Activated CD8-positive, alpha-beta memory T cell treated with anti-CD3 and anti-CD28 coated beads, Interleukin-2, amount 50 U/mL, for 1 hour (primary cell): ENCODE data around the gene CYP26B1.

ENCODE experiments used
- DNase-seq: peaks from one replicate; pipeline ENCODE4 v3.0.0-alpha.2; 2020; ENCODE audit errors: extremely low read depth

CYP26B1 gene

GRCh38 chr2:72130659-72131360, 16.9 kb downstream of the CYP26B1 start:
- DNase-seq = no peak

DNA sequence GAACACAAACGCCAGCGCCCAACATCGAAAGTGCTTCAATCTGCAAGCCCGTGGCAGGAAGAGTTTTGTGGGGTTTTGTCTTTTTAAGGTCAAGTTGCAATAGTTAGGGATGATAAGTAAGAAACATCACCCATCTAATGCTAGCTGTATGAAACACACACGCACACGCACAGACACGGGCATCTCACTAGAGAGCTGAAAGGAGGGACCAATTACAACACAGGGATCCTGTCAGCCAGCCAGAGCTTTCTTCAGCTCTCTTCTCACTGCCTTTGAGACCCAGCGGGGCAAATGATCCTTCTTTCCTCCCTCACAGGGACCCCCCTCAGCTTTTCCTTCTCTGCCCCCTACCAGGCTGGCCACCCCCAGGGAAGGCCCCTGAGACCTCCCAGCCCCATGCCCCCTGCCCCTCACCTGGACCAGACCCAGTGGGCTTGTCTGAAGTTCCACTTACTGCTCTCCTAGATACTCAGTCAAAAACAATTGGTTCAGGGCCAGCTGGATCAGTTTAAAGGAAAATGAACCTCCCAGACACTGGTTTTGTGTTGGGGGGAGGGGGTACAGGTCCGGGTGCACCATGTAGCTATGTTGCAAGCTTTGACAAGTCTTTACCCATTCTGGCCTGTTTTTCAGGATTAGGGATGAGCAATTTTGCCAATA, 17.9 kb downstream of the CYP26B1 start:
- no peak for DNase-seq

DNA sequence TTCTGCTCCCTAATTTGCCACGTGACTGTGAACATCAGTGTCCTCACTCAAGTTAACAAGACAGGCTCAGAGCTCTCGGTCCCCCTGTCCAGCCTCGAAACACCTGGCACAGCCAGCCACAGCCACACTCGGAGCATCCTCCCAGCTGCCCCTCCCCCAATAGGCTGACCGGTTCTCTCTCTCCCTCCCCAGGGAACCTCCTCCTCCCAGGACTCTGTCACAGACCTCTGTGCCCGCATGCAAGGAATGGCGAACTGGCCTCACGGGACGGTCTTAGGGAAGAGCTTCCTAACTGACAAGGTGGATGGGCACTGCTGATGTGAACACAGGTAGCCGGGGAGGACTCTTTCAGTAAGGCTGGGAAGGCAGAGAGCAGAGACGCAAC, 18.8 kb downstream of the CYP26B1 start:
- no peak for DNase-seq

- no peak for DNase-seq
Measured at GRCh38 chr2:72128059-72128842, 19.4 kb downstream of the CYP26B1 start.

- no peak for DNase-seq
Measured at GRCh38 chr2:72127401-72128058, 20.1 kb downstream of the CYP26B1 start.

DNA sequence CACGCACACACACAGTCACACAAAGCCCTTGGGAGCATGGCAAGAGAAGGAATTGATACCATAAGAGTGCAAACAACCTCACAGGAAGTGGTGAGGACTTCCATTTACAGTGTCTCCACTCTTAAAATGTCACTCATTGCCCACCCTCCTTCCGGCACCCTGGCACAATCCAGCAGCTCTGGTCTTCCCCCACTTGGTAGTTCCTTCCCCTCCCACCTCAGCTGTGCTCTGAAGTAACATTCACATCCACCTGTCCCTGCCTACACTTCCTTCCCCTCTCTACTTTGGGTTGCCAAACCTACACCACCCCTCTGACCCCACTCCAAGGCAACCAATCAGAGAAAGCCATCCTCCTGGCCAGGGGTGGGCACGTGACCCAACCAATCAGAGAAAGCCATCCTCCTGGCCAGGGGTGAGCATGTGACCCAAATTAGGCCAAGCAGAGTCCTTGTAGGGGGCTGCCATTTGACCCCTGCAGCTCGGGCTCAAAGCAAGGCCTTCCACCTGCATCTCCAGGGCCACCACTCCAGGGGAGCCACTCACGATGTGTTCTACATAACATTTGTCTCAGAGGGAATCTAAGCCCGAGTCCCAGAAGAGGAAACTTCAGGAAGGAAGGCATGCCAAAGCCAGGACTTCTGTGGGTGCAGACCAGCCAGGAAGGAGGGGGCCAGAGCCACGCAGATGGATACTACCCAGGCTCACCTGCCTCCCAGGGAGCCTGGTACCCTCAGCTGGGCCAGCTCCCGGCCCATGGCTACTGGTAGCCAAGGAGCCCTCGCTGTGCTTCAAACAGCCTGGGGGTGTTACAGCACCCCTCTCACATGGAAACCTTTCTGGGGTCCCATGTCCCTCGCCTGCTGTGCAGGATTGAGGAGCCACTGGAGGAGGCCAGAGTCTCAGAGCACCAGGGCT, 21.2 kb downstream of the CYP26B1 start:
- no peak for DNase-seq

DNA sequence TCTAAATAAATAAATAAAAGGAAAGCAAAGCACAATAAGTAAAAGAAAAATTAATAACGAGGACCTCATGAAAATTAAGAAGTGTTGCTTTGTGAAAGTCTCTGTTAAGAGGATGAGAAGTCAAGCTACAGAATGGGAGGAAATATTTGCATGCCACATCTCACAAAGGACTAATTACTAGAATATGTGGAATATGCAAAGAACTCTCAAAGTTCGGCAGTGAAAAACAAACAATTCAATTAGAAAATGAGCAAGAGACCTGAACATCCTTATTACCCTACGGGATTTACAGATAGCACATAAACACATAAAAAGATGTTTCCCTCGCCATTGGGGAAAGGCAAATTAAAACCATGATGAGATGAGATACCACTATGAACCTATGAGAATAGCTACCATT, 23.3 kb downstream of the CYP26B1 start:
- DNase-seq = no peak

- DNase-seq = no peak
Measured at GRCh38 chr2:72121153-72121552, 26.5 kb downstream of the CYP26B1 start.

DNA sequence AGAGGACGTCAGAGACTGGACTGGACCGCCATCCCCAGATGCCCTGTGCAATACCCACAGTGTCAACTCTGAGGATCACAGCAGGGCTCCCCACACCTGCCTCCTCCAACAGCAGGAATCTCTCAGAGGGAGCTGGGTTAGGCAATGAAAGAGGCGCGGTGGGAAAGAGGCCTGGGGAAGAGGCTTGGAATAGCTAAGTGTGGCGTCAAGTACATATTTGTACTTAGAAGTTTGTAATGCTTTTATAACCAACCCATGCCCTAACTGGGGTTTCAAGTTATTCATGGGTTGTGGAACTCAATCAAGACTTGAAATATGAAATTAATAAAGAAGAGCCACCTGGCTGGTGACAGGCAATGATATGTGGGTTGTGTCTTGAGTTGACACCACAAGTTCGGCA, 28.7 kb downstream of the CYP26B1 start:
- DNase-seq = no peak

DNA sequence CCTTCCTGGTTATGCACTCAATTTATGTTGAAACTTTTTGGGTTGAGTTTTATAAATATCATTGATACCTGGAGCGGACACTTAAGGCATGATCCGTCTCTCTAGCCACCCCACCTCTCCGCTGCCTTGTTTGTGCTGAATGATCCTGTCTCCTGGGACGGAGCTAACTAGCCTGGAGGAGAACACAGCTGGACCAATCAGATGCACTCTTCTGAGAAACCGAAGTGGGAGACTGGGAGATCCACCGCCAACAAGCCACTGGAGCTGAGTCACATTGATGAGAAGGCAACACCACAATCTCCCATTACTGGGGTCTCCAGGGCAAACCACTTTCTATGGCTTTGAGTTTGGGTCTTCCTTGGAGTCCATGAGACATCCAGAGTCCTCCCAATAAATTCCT, 29.3 kb downstream of the CYP26B1 start:
- no peak for DNase-seq

DNA sequence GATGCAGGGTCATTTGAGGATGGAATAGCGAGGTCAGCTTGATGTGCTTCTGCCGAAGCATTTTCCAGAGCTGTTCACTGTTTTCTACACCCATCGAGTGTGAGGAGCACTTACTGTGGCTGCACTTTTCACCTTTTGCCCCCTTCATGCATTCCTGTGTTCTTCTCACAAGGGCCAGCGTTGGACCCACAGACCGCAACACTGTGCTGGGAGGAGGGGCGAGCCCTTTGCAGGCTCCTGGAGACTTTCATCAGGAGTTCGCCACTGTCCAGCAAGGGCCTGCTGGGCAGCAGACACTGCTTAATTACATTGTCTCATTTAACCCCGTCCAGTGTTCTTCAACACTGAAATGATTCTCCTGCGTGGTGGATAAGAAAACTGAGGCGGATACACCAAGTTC, 29.9 kb downstream of the CYP26B1 start:
- no peak for DNase-seq

- no peak for DNase-seq
Measured at GRCh38 chr2:72117029-72117428, 30.6 kb downstream of the CYP26B1 start.

- no peak for DNase-seq
Measured at GRCh38 chr2:72116081-72116533, 31.6 kb downstream of the CYP26B1 start.

DNA sequence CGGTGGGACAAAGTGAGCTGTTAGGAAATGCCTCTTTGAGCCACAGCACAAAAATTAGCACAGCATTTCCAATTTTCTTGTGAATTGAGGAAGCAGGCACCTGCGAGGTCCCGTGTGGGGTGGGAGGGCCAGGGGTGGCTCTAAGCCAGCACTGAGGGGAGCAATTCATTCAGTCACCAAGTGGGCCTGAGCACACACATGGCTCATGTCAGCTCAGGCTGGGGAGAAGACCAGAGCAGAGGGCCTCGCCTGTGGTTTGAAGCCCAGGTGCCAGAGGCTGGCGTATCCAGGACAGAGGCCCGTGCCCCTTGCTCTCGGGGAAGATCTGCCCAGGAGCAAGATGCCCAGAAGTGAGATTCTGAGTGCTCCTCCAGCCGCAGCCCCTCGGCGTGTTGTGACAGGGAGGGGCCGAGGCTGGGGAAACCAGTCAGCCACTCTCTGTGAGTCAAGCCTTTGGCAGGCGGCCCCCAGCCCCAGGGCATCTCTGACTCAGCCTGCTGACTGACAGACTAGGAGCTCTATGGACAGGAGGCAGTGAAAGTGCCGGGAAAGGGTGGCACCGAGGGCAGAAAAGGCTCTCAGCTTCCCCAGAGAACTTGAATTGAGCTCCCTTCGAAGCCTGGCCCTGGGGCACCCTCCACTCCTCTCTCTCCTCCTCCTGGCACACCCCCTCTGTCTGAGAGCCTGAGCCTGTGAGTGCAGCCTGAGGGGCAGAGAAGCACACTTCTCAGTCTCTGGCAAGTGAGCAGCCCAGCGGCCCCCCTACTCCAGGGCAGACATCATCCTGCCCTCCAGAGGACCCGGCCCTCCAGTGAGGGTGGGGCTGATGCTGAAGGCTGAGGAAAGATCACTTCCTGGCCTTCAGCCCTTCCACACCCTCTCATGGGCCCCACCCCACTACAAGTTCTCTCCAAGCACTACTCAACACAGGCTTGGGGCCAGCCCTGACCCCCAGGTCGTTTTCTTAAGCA, 32.3 kb downstream of the CYP26B1 start:
- no peak for DNase-seq

DNA sequence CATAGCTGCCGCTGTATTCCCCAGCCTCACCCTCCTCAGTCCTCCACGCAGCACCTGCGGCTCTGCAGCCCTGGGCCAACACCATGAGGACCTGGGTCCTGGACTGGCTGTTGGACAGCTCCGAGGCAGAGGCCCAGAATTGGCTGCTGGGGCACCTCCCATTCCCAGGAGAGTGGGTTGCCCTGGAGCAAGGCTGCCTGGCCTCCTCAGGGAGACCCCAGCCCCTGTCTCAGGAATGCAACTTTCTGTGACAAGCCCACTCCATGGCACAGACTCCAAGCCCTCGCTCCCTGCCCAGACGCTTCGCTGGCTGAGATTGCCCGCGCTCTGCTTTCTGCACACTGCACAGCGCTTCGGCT, 33.0 kb downstream of the CYP26B1 start:
- no peak for DNase-seq

DNA sequence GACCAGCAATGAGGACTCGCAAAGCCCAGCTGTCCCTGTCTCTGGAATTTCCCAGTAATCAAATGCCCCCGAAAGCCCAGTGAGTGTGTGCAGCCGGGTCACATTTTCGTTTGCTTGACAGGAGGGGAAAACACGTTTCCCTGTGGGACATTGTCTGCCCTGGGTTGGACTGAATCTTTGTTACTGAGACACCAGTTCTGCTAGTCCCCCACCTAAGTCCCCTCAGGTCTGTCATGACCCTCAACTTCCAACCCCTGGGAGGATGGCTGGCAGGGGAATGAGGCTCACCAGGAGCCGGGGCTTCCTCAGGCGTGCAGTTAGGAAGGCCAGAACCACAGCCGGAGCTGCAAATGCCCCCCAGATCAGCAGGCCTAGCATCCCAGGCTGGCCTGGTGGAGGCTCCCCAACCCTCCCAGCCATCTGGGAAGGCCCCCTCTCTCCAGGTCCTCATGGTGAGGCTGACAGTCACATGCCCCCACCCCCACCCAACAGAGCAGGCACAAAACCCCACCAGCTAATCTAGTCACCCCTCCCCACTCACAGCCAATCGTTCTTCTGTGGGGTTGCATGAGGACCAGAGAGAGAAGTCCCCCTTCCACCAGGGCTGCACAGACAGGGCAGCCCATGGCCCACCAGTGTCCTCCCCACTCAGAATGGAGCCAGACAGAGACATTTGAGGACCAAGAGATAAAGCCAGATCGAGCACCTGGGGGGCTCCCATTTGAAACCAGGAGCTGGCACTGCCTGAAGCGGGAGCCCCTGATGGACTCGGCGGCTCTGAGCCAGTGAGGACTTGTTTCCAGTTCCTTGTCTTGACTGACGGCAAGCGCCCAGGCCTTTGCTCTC, 33.6 kb downstream of the CYP26B1 start:
- no peak for DNase-seq

DNA sequence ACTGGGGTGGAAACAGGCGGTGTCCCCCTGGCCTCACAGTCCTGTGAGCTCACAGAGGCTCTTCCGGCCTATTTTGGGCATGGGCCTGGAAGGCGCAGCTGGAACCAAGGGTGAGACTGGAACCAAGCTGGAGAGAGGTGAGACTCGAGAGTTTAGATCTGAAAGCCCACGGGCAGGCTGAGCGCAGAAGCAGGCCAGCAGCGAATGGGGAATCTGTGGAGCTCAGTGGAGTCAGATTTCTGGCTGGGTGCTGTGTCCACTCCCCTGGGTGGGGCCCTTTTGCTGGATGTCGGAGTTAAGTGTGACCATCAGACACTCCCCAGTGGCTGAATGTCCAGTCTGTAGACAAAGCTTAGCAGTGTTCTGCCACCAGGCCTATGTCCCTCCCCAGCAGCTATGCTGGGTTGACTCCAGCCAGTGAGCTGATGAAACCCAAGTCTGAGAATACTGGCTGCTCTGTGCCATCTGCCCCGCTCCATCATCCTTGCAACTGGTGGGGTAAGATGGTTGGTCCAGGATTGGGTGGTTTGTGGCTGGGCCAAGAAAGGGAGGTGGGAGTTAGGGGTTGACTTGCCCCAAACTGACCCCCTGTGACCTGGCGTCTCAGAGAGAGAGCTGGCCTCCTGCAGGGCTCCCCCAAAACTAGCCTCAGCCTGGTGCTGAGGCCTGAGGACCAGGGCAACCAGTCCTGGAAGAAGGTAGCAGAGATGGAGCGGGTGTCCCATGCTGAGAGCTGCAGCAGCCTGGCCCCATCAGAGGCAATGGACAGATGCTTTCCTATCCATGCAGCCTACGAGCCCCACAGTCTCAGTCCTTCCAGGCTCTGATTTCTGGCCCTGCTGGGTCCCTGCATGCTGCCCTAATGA, 34.4 kb downstream of the CYP26B1 start:
- no peak for DNase-seq

GRCh38 chr2:72112401-72112800, 35.3 kb downstream of the CYP26B1 start:
- DNase-seq = no peak
